ELR (cell line): Measurements from ENCODE around the gene NSMCE1.
A peak's percentile ranks its signal among the peaks of the same experiment; 100 is the strongest.
"Not testable (repeated sequence)": the region's sequence is repeated elsewhere in the genome, so short reads cannot be mapped to it uniquely, and the experiment has no call there.

Experiments used
- DNase-seq: peaks from one replicate; pipeline ENCODE4 v3.0.0-alpha.2; 2015; ENCODE audit warnings: low read depth

NSMCE1 gene

GRCh38 chr16:27303256-27304100 lies 34.9 kb upstream of the NSMCE1 start:
- DNase-seq, result peak; percentile 51

- DNase-seq, result no peak
Measured at GRCh38 chr16:27302126-27302525, 33.6 kb upstream of the NSMCE1 start.

- DNase-seq, result no peak
Measured at GRCh38 chr16:27301236-27301861, 32.8 kb upstream of the NSMCE1 start.

GRCh38 chr16:27298132-27298531 lies 29.6 kb upstream of the NSMCE1 start:
- DNase-seq, result no peak

- no peak for DNase-seq
Measured at GRCh38 chr16:27293343-27293742, 24.8 kb upstream of the NSMCE1 start.

GRCh38 chr16:27291722-27292240 lies 23.2 kb upstream of the NSMCE1 start:
- DNase-seq, result no peak

GRCh38 chr16:27291106-27291505 lies 22.5 kb upstream of the NSMCE1 start:
- no peak for DNase-seq

- DNase-seq, result no peak
Measured at GRCh38 chr16:27290562-27290961, 22.0 kb upstream of the NSMCE1 start.

- DNase-seq, result peak; percentile 8
Measured at GRCh38 chr16:27289669-27290068, 21.1 kb upstream of the NSMCE1 start.

GRCh38 chr16:27288313-27288712 lies 19.7 kb upstream of the NSMCE1 start:
- not testable (repeated sequence) for DNase-seq

- no peak for DNase-seq
Measured at GRCh38 chr16:27287887-27288286, 19.3 kb upstream of the NSMCE1 start.

- peak; percentile 46 for DNase-seq
Measured at GRCh38 chr16:27287051-27287811, 18.7 kb upstream of the NSMCE1 start.

- peak; percentile 95 for DNase-seq
Measured at GRCh38 chr16:27286451-27286850, 17.9 kb upstream of the NSMCE1 start.

GRCh38 chr16:27285676-27286196 lies 17.2 kb upstream of the NSMCE1 start:
- DNase-seq, result no peak

- DNase-seq, result no peak
Measured at GRCh38 chr16:27284865-27285675, 16.5 kb upstream of the NSMCE1 start.

GRCh38 chr16:27281243-27281642 lies 12.7 kb upstream of the NSMCE1 start:
- no peak for DNase-seq

- no peak for DNase-seq
Measured at GRCh38 chr16:27275394-27275793, 6.8 kb upstream of the NSMCE1 start.

GRCh38 chr16:27274424-27274874 lies 5.9 kb upstream of the NSMCE1 start:
- DNase-seq, result not testable (repeated sequence)

- DNase-seq, result peak; percentile 83
Measured at GRCh38 chr16:27273670-27274423, 5.3 kb upstream of the NSMCE1 start.

GRCh38 chr16:27273330-27273669 lies 4.7 kb upstream of the NSMCE1 start:
- no peak for DNase-seq

- DNase-seq, result not testable (repeated sequence)
Measured at GRCh38 chr16:27272697-27273096, 4.1 kb upstream of the NSMCE1 start.
